A549 (cell line): ENCODE data around the gene VASH2. TPM values are rescaled to one million over a fixed set of nuclear protein-coding genes. Genes with fewer than 3 reads are reported as not detected.

Source experiments
- ATAC-seq, 2 experiments: fragments of 200-7000 bp in 1 of 2; fragments of >200 bp in 1 of 2; cut with Nextera tagmentation in 1 of 2; cut with Tn5 transposase in 1 of 2; 3 replicates each; pipeline versions ENCODE4 v1.8.0 to v1.9.1; 2018 to 2020; ENCODE audit warnings: mild to moderate bottlenecking in 1 of 2, moderate library complexity in 1 of 2
- CTCF ChIA-PET: fragments of 300-600 bp; sonication (Branson Sonifier 250); formaldehyde crosslinking; extraction: SDS; loops from one replicate; lab custom pipeline; 2021; ENCODE audit warnings: antibody characterized with exemption, inconsistent platforms; lab: Yijun Ruan, JAX
- POLR2A ChIA-PET: fragments of 350-600 bp; formaldehyde crosslinking; extraction: SDS; loops from one replicate; lab custom pipeline; 2021; ENCODE audit warnings: antibody characterized with exemption, inconsistent platforms; lab: Yijun Ruan, JAX
- DNase-seq, 2 experiments: peaks; one replicate each; pipeline versions ENCODE4 v3.0.0 to v3.0.0-alpha.2; 2011 to 2016; ENCODE audit warnings: low read depth in 1 of 2, low spot score in 1 of 2
- FAIRE-seq: peaks from 2 replicates; lab custom pipeline; 2011; peaks lifted over from hg19 to GRCh38; lab: Jason Lieb, UNC
- H3K27ac ChIP-seq, 2 experiments: fragments of >200 bp; sonication (Bioruptor Twin); formaldehyde crosslinking; 3 replicates each; pipeline ENCODE4 v1.5.1; 2016 to 2017
- H3K4me1 ChIP-seq: fragments of >200 bp; sonication (Bioruptor Twin); formaldehyde crosslinking; 3 replicates; pipeline ENCODE4 v1.6.1; 2016
- H3K4me2 ChIP-seq: fragments of >200 bp; sonication (Bioruptor Twin); formaldehyde crosslinking; 3 replicates; pipeline ENCODE4 v1.6.1; 2016
- H3K4me3 ChIP-seq: fragments of >200 bp; sonication (Bioruptor Twin); formaldehyde crosslinking; 3 replicates; pipeline ENCODE4 v1.5.1; 2016
- H3K9me3 ChIP-seq: fragments of >200 bp; sonication (Bioruptor Twin); formaldehyde crosslinking; 3 replicates; pipeline ENCODE4 v1.6.1; 2016
- BCL3 ChIP-seq: fragments of >200 bp; sonication (Bioruptor Twin); formaldehyde crosslinking; IDR thresholded peaks from 3 replicates; pipeline ENCODE4 v1.6.1; 2016
- CBX8 ChIP-seq: fragments of 200-600 bp; sonication (generic); IDR thresholded peaks from 2 replicates; pipeline ENCODE4 v1.6.1; 2016
- CHD2 ChIP-seq: fragments of 150-350 bp; IDR thresholded peaks from 2 replicates; pipeline ENCODE4 v1.6.1; 2014; ENCODE audit warnings: low read length; ENCODE audit not compliant: partially characterized antibody
- CHD4 ChIP-seq: fragments of 200-600 bp; sonication (generic); IDR thresholded peaks from 2 replicates; pipeline ENCODE4 v1.6.1; 2016; ENCODE audit warnings: antibody characterized with exemption, mild to moderate bottlenecking, borderline replicate concordance
- CTCF ChIP-seq: fragments of >200 bp; sonication (Bioruptor Twin); formaldehyde crosslinking; IDR thresholded peaks from 3 replicates; pipeline ENCODE4 v1.5.1; 2016
- ELK1 ChIP-seq: fragments of 150-350 bp; IDR thresholded peaks from 2 replicates; pipeline ENCODE4 v1.6.1; 2014; ENCODE audit warnings: low read depth, mild to moderate bottlenecking, low read length
- EP300 ChIP-seq, 2 experiments: fragments of >200 bp; sonication (Bioruptor Twin); formaldehyde crosslinking; IDR thresholded peaks; 2 replicates in 1 of 2; 3 replicates in 1 of 2; pipeline ENCODE4 v1.6.1; 2016 to 2017
- FOSB ChIP-seq: fragments of 250-450 bp; sonication (Bioruptor Pico); IDR thresholded peaks from 2 replicates; pipeline ENCODE4 v1.5.0; 2020; ENCODE audit warnings: mild to moderate bottlenecking, moderate library complexity
- HES2 ChIP-seq: fragments of >200 bp; sonication (Bioruptor Twin); formaldehyde crosslinking; IDR thresholded peaks from 2 replicates; pipeline ENCODE4 v1.6.1; 2016
- HOXA7 ChIP-seq: fragments of 250-450 bp; sonication (Bioruptor Pico); IDR thresholded peaks from 2 replicates; pipeline ENCODE4 v1.5.0; 2020; ENCODE audit warnings: mild to moderate bottlenecking, moderate library complexity
- HOXB5 ChIP-seq: fragments of 250-450 bp; sonication (Bioruptor Pico); IDR thresholded peaks from 2 replicates; pipeline ENCODE4 v1.5.0; 2020; ENCODE audit warnings: mild to moderate bottlenecking, moderate library complexity
- JUN ChIP-seq, 2 experiments: fragments of >200 bp; sonication (Bioruptor Twin); formaldehyde crosslinking; IDR thresholded peaks; 2 replicates in 1 of 2; 3 replicates in 1 of 2; pipeline ENCODE4 v1.6.1; 2016 to 2017
- KDM1A ChIP-seq: fragments of 200-600 bp; sonication (generic); IDR thresholded peaks from 2 replicates; pipeline ENCODE4 v1.6.1; 2016; ENCODE audit warnings: low read depth, mild to moderate bottlenecking
- NFE2L2 ChIP-seq: fragments of 150-350 bp; conservative IDR thresholded peaks from 2 replicates; pipeline ENCODE4 v1.6.1; 2014; ENCODE audit warnings: low read length
- NPAS2 ChIP-seq: fragments of 250-450 bp; sonication (Bioruptor Pico); IDR thresholded peaks from 2 replicates; pipeline ENCODE4 v1.8.0; 2022; ENCODE audit warnings: mild to moderate bottlenecking, moderate library complexity, borderline replicate concordance
- NR3C1 ChIP-seq: fragments of >200 bp; sonication (Bioruptor Twin); formaldehyde crosslinking; IDR thresholded peaks from 3 replicates; pipeline ENCODE4 v1.6.1; 2017
- PHF8 ChIP-seq: fragments of 200-600 bp; sonication (generic); IDR thresholded peaks from 2 replicates; pipeline ENCODE4 v1.6.1; 2016; ENCODE audit warnings: low read depth, mild to moderate bottlenecking, antibody characterized with exemption, moderate library complexity, borderline replicate concordance
- POLR2A ChIP-seq: IDR thresholded peaks from 2 replicates; pipeline ENCODE4 v1.6.1; 2012; ENCODE audit warnings: mild to moderate bottlenecking, low read length
- RAD21 ChIP-seq, 2 experiments: fragments of >200 bp in 1 of 2; sonication (Bioruptor Twin) in 1 of 2; formaldehyde crosslinking in 1 of 2; IDR thresholded peaks in 1 of 2; conservative IDR thresholded peaks in 1 of 2; 2 replicates in 1 of 2; 3 replicates in 1 of 2; pipeline ENCODE4 v1.6.1; 2012 to 2018; ENCODE audit warnings: inconsistent platforms in 1 of 2
- RARB ChIP-seq: fragments of 250-450 bp; sonication (Bioruptor Pico); IDR thresholded peaks from 2 replicates; pipeline ENCODE4 v1.8.0; 2021; ENCODE audit warnings: mild to moderate bottlenecking, moderate library complexity
- RCOR1 ChIP-seq: fragments of 150-350 bp; IDR thresholded peaks from 2 replicates; pipeline ENCODE4 v1.6.1; 2014; ENCODE audit warnings: antibody characterized with exemption, low read length, low read depth
- RFX5 ChIP-seq: fragments of 450-650 bp; IDR thresholded peaks from 2 replicates; pipeline ENCODE4 v1.7.1; 2014; ENCODE audit warnings: antibody characterized with exemption, mild to moderate bottlenecking, moderate library complexity
- SMC3 ChIP-seq: fragments of >200 bp; sonication (Bioruptor Twin); formaldehyde crosslinking; IDR thresholded peaks from 3 replicates; pipeline ENCODE4 v1.6.1; 2018; ENCODE audit warnings: inconsistent platforms
- SREBF2 ChIP-seq: fragments of 450-650 bp; IDR thresholded peaks from 2 replicates; pipeline ENCODE4 v1.6.1; 2014; ENCODE audit warnings: mild to moderate bottlenecking, moderate library complexity
- USF2 ChIP-seq: fragments of 450-650 bp; IDR thresholded peaks from 2 replicates; pipeline ENCODE4 v1.6.1; 2014; ENCODE audit warnings: antibody characterized with exemption
- ZNF302 ChIP-seq: fragments of 250-450 bp; sonication (Bioruptor Pico); IDR thresholded peaks from 2 replicates; pipeline ENCODE4 v1.9.0; 2021; ENCODE audit warnings: inconsistent platforms, mild to moderate bottlenecking, moderate library complexity
- WGBS: methylation state at CpG from one replicate; pipeline ENCODE4 v1.1.6; 2017; ENCODE audit errors: missing lambda C conversion rate; 5-methylcytosine and 5-hydroxymethylcytosine counted together
- polyA plus RNA-seq, 4 experiments: library from polyadenylated mRNA; depleted of rRNA in 3 of 4; stranded (reverse); fragments of >200 nt; fragmentation: RNase III in 1 of 4; extraction: RNeasy Plus Mini Kit Qiagen cat#74134 plus additional on column Dnase treatment in 1 of 4; gene quantifications; 2 replicates in 3 of 4; 3 replicates in 1 of 4; pipeline ENCODE4 v1.2.3, GENCODE V29; 2011 to 2017

VASH2 gene
- polyA plus RNA-seq, 2 of the 4 experiments (the other 2 are of a cell fraction), result 3.4 to 4.7 TPM

- no peak overlapping the region for H3K4me3 ChIP-seq
- ChIA-PET CTCF (interaction anchor here (1.3 kb wide), 1 partner anchor 23 kb away, joined by 4 read pairs; no protein-coding TSS in a partner anchor), POLR2A (no interaction called here)
- FAIRE-seq, result no peak
- 75% methylated on average over 6 of the region's 6 CpGs for WGBS
- H3K4me2 ChIP-seq, result no peak overlapping the region
- no peak overlapping the region for H3K27ac ChIP-seq
- H3K9me3 ChIP-seq, result peaks cover 15% of the 10 kb centered on the region; the same call in 2 of the 3 replicates
- no peak for ATAC-seq
- H3K4me1 ChIP-seq, result no peaks in the 10 kb centered on the region
- no peak for DNase-seq
- TF ChIP-seq NPAS2 (no peak), SREBF2 (no peak), KDM1A (no peak), HOXA7 (no peak), EP300 (IDR thresholded peaks at IDR 0.05) (no peak)
- TF ChIP-seq, all 56 proteins: peak for 0
Observed at GRCh38 chr1:212944229-212944901, 6.0 kb upstream of the VASH2 start.

GRCh38 chr1:212945056-212945455, 5.3 kb upstream of the VASH2 start:
- Histone ChIP-seq H3K4me3 (no peak overlapping the region), H3K9me3 (peaks cover 11% of the 10 kb centered on the region; the same call in 2 of the 3 replicates), H3K4me1 (no peaks in the 10 kb centered on the region), H3K27ac (no peak overlapping the region), H3K4me2 (no peak overlapping the region)
- ATAC-seq, result no peak
- ChIA-PET POLR2A (no interaction called here), CTCF (interaction anchor here (1.3 kb wide), 1 partner anchor 22 kb away, joined by 4 read pairs; no protein-coding TSS in a partner anchor)
- TF ChIP-seq HES2, result no peak
- no peak for TF ChIP-seq RARB (CRISPR knock-in tag)
- TF ChIP-seq ZNF302 (CRISPR knock-in tag), result no peak
- no peak for TF ChIP-seq NFE2L2
- no peak for TF ChIP-seq SMC3
- no peak for TF ChIP-seq JUN (IDR thresholded peaks at IDR 0.05)
- no peak for TF ChIP-seq FOSB (CRISPR knock-in tag)
- no peak for TF ChIP-seq PHF8
- no peak for TF ChIP-seq POLR2A
- TF ChIP-seq RFX5, result no peak
- TF ChIP-seq CHD4, result no peak
- no peak for TF ChIP-seq RAD21 (conservative IDR thresholded peaks at IDR 0.05 in 1 of 2, IDR thresholded peaks at IDR 0.05 in 1 of 2)
- no peak for TF ChIP-seq NPAS2
- TF ChIP-seq CTCF, result no peak
- no peak for TF ChIP-seq HOXB5 (CRISPR knock-in tag)
- TF ChIP-seq CHD2, result no peak
- no peak for FAIRE-seq
- DNase-seq, result no peak
- 82% methylated on average over 2 of the region's 2 CpGs for WGBS

GRCh38 chr1:212945463-212946160, 4.7 kb upstream of the VASH2 start:
- peaks cover 8% of the 10 kb centered on the region; the same call in 2 of the 3 replicates for H3K9me3 ChIP-seq
- FAIRE-seq, result no peak
- no peak overlapping the region for H3K27ac ChIP-seq
- no peak overlapping the region for H3K4me2 ChIP-seq
- ATAC-seq, result no peak
- 78% methylated on average over 4 of the region's 4 CpGs for WGBS
- DNase-seq, result no peak
- ChIA-PET POLR2A (no interaction called here), CTCF (interaction anchor here (0.9 kb wide), 1 partner anchor 11 kb away, joined by 3 read pairs; no protein-coding TSS in a partner anchor)
- H3K4me1 ChIP-seq, result no peaks in the 10 kb centered on the region
- no peak overlapping the region for H3K4me3 ChIP-seq
- TF ChIP-seq USF2 (no peak), CBX8 (no peak), HOXB5 (CRISPR knock-in tag) (no peak), RCOR1 (no peak), BCL3 (no peak), CTCF (no peak), ELK1 (no peak), RAD21 (conservative IDR thresholded peaks at IDR 0.05 in 1 of 2, IDR thresholded peaks at IDR 0.05 in 1 of 2) (no peak), NPAS2 (no peak), NR3C1 (no peak)
